Chondrocyte (in vitro differentiated cells): ENCODE data around the gene TCP11L1. TPM values are rescaled to one million over a fixed set of nuclear protein-coding genes. Genes with fewer than 3 reads are reported as not detected.

Source experiments
- DNase-seq: peaks from one replicate; pipeline ENCODE4 v3.0.0; 2021; ENCODE audit warnings: mixed read lengths, low spot score
- H3K27ac Mint-ChIP-seq: one replicate; pipeline ENCODE4 v1.8.0; 2021; ENCODE audit warnings: mild to moderate bottlenecking, moderate library complexity, mixed read lengths; ENCODE audit not compliant: unreplicated experiment
- H3K27me3 Mint-ChIP-seq: 2 replicates; pipeline ENCODE4 v1.8.0; 2021; ENCODE audit warnings: low read depth, mixed read lengths
- H3K36me3 Mint-ChIP-seq: 2 replicates; pipeline ENCODE4 v1.8.0; 2021; ENCODE audit warnings: low read depth, mixed read lengths
- H3K4me1 Mint-ChIP-seq: 2 replicates; pipeline ENCODE4 v1.8.0; 2021; ENCODE audit warnings: low read depth, mild to moderate bottlenecking, mixed read lengths
- H3K4me3 Mint-ChIP-seq: one replicate; pipeline ENCODE4 v1.8.0; 2021; ENCODE audit warnings: mild to moderate bottlenecking, moderate library complexity, mixed read lengths; ENCODE audit not compliant: unreplicated experiment
- H3K9me3 Mint-ChIP-seq: 2 replicates; pipeline ENCODE4 v1.8.0; 2021; ENCODE audit warnings: low read depth, mixed read lengths
- total RNA-seq: library from RNA; stranded (reverse); gene quantifications from 3 replicates; pipeline ENCODE4 v1.2.1, GENCODE V29; 2021
- TF ChIP-seq, protein P1 (sequence below): fragments of 200-600 bp; sonication (generic); IDR thresholded peaks from 2 replicates; pipeline ENCODE4 v1.5.0; 2021; ENCODE audit warnings: antibody characterized with exemption, mild to moderate bottlenecking, moderate library complexity

TCP11L1 gene
- total RNA-seq, 1 donor from 2014 or later = 32.5 TPM

DNA sequence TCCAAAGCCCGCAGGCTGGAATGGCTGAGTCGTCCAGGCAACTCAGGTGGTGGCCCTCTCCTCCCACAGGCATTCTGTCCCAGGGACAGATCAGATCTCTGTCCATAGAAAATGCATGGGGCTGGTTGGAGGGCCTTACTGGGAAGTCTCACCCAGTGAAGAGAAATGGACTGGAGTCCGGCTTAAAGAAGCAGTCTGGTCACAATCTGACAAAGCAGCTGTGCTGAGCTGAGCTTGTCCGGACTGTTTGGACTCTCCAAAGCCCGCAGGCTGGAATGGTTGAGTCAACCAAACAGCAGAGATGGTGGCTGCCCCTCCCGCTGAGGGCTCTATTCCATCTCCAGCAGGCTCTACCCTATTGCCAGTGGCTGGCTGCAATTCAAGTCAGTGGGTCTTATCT lies 38.1 kb upstream of the TCP11L1 start:
- Mint-ChIP-seq H3K4me3 (no peak overlapping the region), H3K27me3 (no peaks in the 10 kb centered on the region), H3K9me3 (peaks cover 17% of the 10 kb centered on the region), H3K27ac (no peak overlapping the region), H3K36me3 (peaks cover 7% of the 10 kb centered on the region), H3K4me1 (peaks cover 15% of the 10 kb centered on the region)
- DNase-seq = no peak
- TF ChIP-seq, protein P1, sequence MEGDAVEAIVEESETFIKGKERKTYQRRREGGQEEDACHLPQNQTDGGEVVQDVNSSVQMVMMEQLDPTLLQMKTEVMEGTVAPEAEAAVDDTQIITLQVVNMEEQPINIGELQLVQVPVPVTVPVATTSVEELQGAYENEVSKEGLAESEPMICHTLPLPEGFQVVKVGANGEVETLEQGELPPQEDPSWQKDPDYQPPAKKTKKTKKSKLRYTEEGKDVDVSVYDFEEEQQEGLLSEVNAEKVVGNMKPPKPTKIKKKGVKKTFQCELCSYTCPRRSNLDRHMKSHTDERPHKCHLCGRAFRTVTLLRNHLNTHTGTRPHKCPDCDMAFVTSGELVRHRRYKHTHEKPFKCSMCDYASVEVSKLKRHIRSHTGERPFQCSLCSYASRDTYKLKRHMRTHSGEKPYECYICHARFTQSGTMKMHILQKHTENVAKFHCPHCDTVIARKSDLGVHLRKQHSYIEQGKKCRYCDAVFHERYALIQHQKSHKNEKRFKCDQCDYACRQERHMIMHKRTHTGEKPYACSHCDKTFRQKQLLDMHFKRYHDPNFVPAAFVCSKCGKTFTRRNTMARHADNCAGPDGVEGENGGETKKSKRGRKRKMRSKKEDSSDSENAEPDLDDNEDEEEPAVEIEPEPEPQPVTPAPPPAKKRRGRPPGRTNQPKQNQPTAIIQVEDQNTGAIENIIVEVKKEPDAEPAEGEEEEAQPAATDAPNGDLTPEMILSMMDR = no peak

DNA sequence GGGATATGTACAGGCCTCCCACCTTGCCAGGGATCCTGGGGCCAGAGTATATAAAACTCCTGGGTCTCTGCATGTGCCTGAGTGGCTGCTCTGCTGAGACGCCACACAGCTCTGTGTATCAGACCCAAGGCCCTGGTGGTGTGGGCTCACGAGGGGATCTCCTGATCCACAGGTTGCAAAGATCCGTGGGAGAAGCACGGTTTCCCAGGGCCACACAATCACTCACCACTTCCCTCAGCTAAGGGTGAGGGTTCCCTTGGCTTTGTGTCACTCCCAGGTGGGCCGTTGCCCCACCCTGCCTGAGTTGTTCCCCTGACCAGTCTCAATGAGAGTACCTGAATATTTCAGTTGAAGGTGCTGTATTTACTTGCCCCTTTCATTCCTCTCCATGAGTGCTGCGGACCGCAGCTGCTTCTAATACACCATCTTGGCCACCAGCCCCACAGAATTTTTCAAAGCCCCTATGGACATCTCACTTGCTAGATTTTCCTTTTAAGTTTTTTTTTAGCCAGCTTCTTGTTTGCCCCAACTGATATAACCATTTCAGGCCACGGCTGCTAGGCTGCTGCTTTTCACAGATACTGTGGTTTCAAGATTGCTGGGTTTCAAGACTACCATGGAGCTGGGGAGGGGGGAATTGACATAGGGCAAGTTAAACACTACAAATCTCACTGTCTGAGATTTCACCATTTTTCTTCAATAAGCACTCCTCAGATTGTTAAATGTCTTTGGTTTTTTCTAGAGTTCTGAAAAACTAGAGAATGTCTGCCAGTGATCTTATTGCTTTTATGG lies 37.4 kb upstream of the TCP11L1 start:
- TF ChIP-seq, protein P1 = no peak
- Mint-ChIP-seq H3K27ac (no peak overlapping the region), H3K36me3 (peaks cover 7% of the 10 kb centered on the region), H3K4me3 (no peak overlapping the region), H3K9me3 (peaks cover 17% of the 10 kb centered on the region), H3K27me3 (no peaks in the 10 kb centered on the region), H3K4me1 (peaks cover 15% of the 10 kb centered on the region)
- no peak for DNase-seq

DNA sequence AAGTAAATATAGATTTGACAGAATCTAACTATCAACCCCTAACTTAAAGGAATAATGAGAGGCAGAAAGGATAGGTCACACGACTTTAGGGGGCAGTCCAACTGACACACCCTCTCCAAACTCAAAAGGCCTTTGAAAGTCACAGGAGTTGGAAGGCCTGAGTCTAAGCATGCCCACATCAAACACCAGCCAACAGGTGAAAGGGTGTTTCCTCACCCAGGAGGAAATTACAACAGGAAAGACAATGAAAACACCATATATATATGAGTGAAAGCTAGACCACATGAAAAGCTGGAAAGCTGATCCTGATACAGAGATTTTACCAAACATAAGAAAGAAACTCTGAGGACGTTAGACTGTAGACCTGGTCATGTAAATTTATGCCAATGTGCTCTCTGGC lies 34.2 kb upstream of the TCP11L1 start:
- Mint-ChIP-seq H3K27me3 (no peaks in the 10 kb centered on the region), H3K4me3 (no peak overlapping the region), H3K36me3 (no peaks in the 10 kb centered on the region), H3K27ac (no peak overlapping the region), H3K4me1 (peaks cover 6% of the 10 kb centered on the region), H3K9me3 (no peaks in the 10 kb centered on the region)
- no peak for DNase-seq
- TF ChIP-seq, protein P1 = no peak

DNA sequence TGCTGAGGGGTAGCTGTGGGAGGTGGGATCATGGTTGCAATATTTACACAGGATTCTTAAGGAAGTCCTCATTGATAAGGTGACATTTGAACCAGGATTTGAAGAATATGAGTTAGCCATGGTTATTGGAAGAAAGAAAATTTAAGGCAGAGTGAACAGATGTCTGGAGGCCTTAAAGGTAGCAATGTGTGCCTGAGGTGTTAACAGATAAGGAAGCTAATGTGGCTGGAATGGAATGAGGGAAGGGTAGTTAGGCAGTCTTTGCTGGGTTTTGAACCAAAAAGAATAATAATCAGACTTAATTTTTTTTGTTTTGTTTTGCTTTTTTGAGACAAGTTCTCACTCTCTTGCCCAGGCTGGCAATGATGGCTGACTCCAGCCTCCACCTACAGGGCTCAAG lies 33.4 kb upstream of the TCP11L1 start:
- Mint-ChIP-seq H3K4me3 (no peak overlapping the region), H3K4me1 (no peaks in the 10 kb centered on the region), H3K27me3 (no peaks in the 10 kb centered on the region), H3K36me3 (no peaks in the 10 kb centered on the region), H3K9me3 (no peaks in the 10 kb centered on the region), H3K27ac (no peak overlapping the region)
- TF ChIP-seq, protein P1 = no peak
- no peak for DNase-seq

DNA sequence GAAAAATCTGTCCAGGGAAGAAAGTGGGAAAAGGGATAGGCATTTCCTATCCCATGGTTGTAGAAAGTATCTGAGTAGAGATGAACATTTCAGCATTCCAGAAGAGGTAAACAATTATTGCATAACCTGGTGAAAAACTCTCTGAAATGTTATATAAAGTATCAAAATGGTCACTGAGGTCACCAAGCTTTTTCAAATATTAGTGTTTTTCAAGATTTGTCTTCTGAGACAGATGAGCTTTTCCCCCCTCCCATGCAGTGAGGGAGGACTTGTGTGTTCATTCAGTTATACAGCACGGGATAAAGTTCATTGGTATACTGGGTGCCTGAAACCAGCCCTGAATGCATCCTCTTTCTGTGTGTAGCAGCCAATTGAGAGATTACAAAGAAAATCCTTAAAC lies 25.6 kb upstream of the TCP11L1 start:
- Mint-ChIP-seq H3K27ac (no peak overlapping the region), H3K9me3 (no peaks in the 10 kb centered on the region), H3K4me1 (peaks cover 20% of the 10 kb centered on the region), H3K27me3 (no peaks in the 10 kb centered on the region), H3K36me3 (no peaks in the 10 kb centered on the region), H3K4me3 (no peak overlapping the region)
- TF ChIP-seq, protein P1 = no peak
- no peak for DNase-seq
